Liver (tissue), 9 donors: ENCODE measurements around the gene EXOC4. TPM values are rescaled to one million over a fixed set of nuclear protein-coding genes. Genes with fewer than 3 reads are reported as not detected.
"Not testable (repeated sequence)": the region's sequence is repeated elsewhere in the genome, so short reads cannot be mapped to it uniquely, and the experiment has no call there.

Experiments used
- DNase-seq: peaks from one replicate; pipeline ENCODE4 v3.0.0-alpha.2; 2017; ENCODE audit warnings: low spot score
- H3K27ac ChIP-seq, 2 donors: one replicate each; pipeline ENCODE4 v1.7.0; 2013; ENCODE audit warnings: inconsistent platforms in 2 of 2, low read length in 2 of 2, control low read depth in 1 of 2, low read depth in 1 of 2, mild to moderate bottlenecking in 1 of 2
- H3K27me3 ChIP-seq, 4 donors: one replicate each; pipeline versions ENCODE4 v1.6.1 to v1.7.0; 2013; ENCODE audit warnings: low read length in 3 of 4, inconsistent platforms in 1 of 4, mild to moderate bottlenecking in 1 of 4, moderate library complexity in 1 of 4; ENCODE audit not compliant: control insufficient read depth in 4 of 4, insufficient read depth in 4 of 4
- H3K36me3 ChIP-seq, 4 donors: one replicate each; pipeline versions ENCODE4 v1.6.1 to v1.7.0; 2013; ENCODE audit warnings: low read length in 3 of 4, mild to moderate bottlenecking in 3 of 4, low read depth in 1 of 4, moderate library complexity in 1 of 4; ENCODE audit not compliant: control insufficient read depth in 4 of 4, insufficient read depth in 3 of 4
- H3K4me1 ChIP-seq, 4 donors: one replicate each; pipeline versions ENCODE4 v1.6.1 to v1.7.0; 2013; ENCODE audit warnings: low read length in 3 of 4, mild to moderate bottlenecking in 3 of 4, moderate library complexity in 1 of 4; ENCODE audit not compliant: control insufficient read depth in 4 of 4, insufficient read depth in 4 of 4
- H3K4me3 ChIP-seq, 3 donors: one replicate each; pipeline versions ENCODE4 v1.6.1 to v1.7.0; 2013; ENCODE audit warnings: low read length in 3 of 3, control low read depth in 1 of 3, low read depth in 1 of 3, mild to moderate bottlenecking in 1 of 3
- H3K9ac ChIP-seq, 2 donors: one replicate each; pipeline ENCODE4 v1.7.0; 2013; ENCODE audit warnings: low read length in 2 of 2, mild to moderate bottlenecking in 2 of 2, moderate library complexity in 2 of 2, control low read depth in 1 of 2, low read depth in 1 of 2
- H3K9me3 ChIP-seq, 4 donors: one replicate each; pipeline versions ENCODE4 v1.6.1 to v1.7.0; 2013; ENCODE audit warnings: low read length in 3 of 4; ENCODE audit not compliant: control insufficient read depth in 4 of 4
- EGR1 ChIP-seq, 2 donors: IDR thresholded peaks; 2 replicates each; pipeline ENCODE4 v1.6.1; 2016 to 2018; ENCODE audit warnings: antibody characterized with exemption in 2 of 2, low read depth in 2 of 2
- FOXA1 ChIP-seq: IDR thresholded peaks from 2 replicates; pipeline ENCODE4 v1.6.1; 2016; ENCODE audit warnings: antibody characterized with exemption
- FOXA2 ChIP-seq: IDR thresholded peaks from 2 replicates; pipeline ENCODE4 v1.6.1; 2016; ENCODE audit warnings: antibody characterized with exemption
- GABPA ChIP-seq, 2 donors: IDR thresholded peaks in 1 of 2; conservative IDR thresholded peaks in 1 of 2; 2 replicates each; pipeline ENCODE4 v1.6.1; 2016; ENCODE audit warnings: antibody characterized with exemption in 2 of 2, mild to moderate bottlenecking in 1 of 2, moderate library complexity in 1 of 2
- HNF4A ChIP-seq, 2 donors: conservative IDR thresholded peaks; 2 replicates each; pipeline ENCODE4 v1.6.1; 2016; ENCODE audit warnings: antibody characterized with exemption in 2 of 2, mild to moderate bottlenecking in 2 of 2
- HNF4G ChIP-seq: IDR thresholded peaks from 2 replicates; pipeline ENCODE4 v1.6.1; 2016; ENCODE audit warnings: antibody characterized with exemption
- JUND ChIP-seq, 2 donors: IDR thresholded peaks; 2 replicates each; pipeline ENCODE4 v1.6.1; 2016; ENCODE audit warnings: antibody characterized with exemption in 2 of 2
- NR2F2 ChIP-seq: IDR thresholded peaks from 2 replicates; pipeline ENCODE4 v1.6.1; 2016; ENCODE audit warnings: antibody characterized with exemption
- RAD21 ChIP-seq, 2 donors: IDR thresholded peaks; 2 replicates each; pipeline ENCODE4 v1.6.1; 2016; ENCODE audit warnings: antibody characterized with exemption in 2 of 2, mild to moderate bottlenecking in 2 of 2
- SP1 ChIP-seq: IDR thresholded peaks from 2 replicates; pipeline ENCODE4 v1.6.1; 2018; ENCODE audit warnings: antibody characterized with exemption, mild to moderate bottlenecking
- TAF1 ChIP-seq: conservative IDR thresholded peaks from 2 replicates; pipeline ENCODE4 v1.6.1; 2016; ENCODE audit warnings: antibody characterized with exemption, mild to moderate bottlenecking
- YY1 ChIP-seq: IDR thresholded peaks from 2 replicates; pipeline ENCODE4 v1.6.1; 2016; ENCODE audit warnings: antibody characterized with exemption, mild to moderate bottlenecking
- WGBS: extraction: QIAGEN DNeasy Blood & Tissue Kit; methylation state at CpG from one replicate; pipeline ENCODE4 v1.1.7; 2013; 5-methylcytosine and 5-hydroxymethylcytosine counted together
- polyA plus RNA-seq, 2 donors: library from polyadenylated mRNA; stranded (reverse) in 1 of 2; unstranded in 1 of 2; fragments of 200-250 nt in 1 of 2; fragments of >200 nt in 1 of 2; fragmentation: Nextera tagmentation in 1 of 2; extraction: Ambion mirVana in 1 of 2; gene quantifications; one replicate each; pipeline versions ENCODE4 v1.2.1 to v1.2.3, GENCODE V29; 2013 to 2015
- total RNA-seq, 2 donors: library from RNA; depleted of rRNA; stranded (reverse); fragments of >200 nt; gene quantifications; one replicate each; pipeline ENCODE4 v1.2.3, GENCODE V29; 2014
- TF ChIP-seq, protein P1 (sequence below): IDR thresholded peaks from 2 replicates; pipeline ENCODE4 v1.6.1; 2016; ENCODE audit warnings: antibody characterized with exemption
- TF ChIP-seq, protein P2 (sequence below): IDR thresholded peaks from 2 replicates; pipeline ENCODE4 v1.6.1; 2016; ENCODE audit warnings: antibody characterized with exemption
- TF ChIP-seq, protein P3 (sequence below): IDR thresholded peaks from 2 replicates; pipeline ENCODE4 v1.6.1; 2016; ENCODE audit warnings: antibody characterized with exemption, mild to moderate bottlenecking
- TF ChIP-seq, protein P4 (sequence below): fragments of 150-350 bp; IDR thresholded peaks from 2 replicates; pipeline ENCODE4 v1.5.1; 2017; ENCODE audit warnings: improper control_type of control experiment, low read depth, low read length; ENCODE audit not compliant: missing input control
- donor health status: healthy.
- donor health status: healthy.
- donor health status: healthy.
- donor health status: healthy.
- donor health status: healthy.

Gene EXOC4
- total and polyA plus RNA-seq, 4 donors: 9.5 to 55.9 (median 23.6) TPM

DNA sequence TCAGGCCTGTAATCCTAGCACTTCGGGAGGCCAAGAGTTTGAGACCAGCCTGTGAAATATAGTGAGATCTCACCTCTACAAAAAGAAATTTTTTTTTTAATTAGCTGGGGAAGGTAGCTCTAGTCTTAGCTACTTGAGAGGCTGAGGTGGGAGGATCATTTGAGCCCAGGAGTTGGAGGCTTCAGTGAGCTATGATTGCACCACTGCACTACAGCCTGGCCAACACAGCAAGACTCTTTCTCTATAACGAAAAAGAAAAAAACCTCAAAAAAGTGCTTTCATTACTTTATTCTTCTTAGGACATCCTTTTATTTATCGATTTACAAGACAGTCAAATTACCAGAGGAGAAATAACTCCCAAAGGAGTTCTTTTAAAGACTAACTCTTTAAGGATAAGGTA lies 49.4 kb upstream of the EXOC4 start:
- no peak for TF ChIP-seq GABPA (IDR thresholded peaks at IDR 0.05 in 1 of 2, conservative IDR thresholded peaks at IDR 0.05 in 1 of 2)
- no peak for TF ChIP-seq TAF1
- TF ChIP-seq, protein P1, sequence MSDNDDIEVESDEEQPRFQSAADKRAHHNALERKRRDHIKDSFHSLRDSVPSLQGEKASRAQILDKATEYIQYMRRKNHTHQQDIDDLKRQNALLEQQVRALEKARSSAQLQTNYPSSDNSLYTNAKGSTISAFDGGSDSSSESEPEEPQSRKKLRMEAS: no peak
- TF ChIP-seq NR2F2: no peak
- TF ChIP-seq, protein P2, sequence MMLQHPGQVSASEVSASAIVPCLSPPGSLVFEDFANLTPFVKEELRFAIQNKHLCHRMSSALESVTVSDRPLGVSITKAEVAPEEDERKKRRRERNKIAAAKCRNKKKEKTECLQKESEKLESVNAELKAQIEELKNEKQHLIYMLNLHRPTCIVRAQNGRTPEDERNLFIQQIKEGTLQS: no peak
- no peak for TF ChIP-seq RAD21 (IDR thresholded peaks at IDR 0.05)
- TF ChIP-seq FOXA1: no peak
- no peak for TF ChIP-seq SP1
- Histone ChIP-seq H3K27ac (no peak overlapping the region), H3K36me3 (no peaks in the 10 kb centered on the region), H3K27me3 (no peaks in the 10 kb centered on the region), H3K9ac (no peak overlapping the region), H3K4me1 (no peaks in the 10 kb centered on the region), H3K4me3 (no peak overlapping the region), H3K9me3 (no peaks in the 10 kb centered on the region)
- DNase-seq: no peak
- WGBS: 88% methylated on average over 3 of the region's 3 CpGs

DNA sequence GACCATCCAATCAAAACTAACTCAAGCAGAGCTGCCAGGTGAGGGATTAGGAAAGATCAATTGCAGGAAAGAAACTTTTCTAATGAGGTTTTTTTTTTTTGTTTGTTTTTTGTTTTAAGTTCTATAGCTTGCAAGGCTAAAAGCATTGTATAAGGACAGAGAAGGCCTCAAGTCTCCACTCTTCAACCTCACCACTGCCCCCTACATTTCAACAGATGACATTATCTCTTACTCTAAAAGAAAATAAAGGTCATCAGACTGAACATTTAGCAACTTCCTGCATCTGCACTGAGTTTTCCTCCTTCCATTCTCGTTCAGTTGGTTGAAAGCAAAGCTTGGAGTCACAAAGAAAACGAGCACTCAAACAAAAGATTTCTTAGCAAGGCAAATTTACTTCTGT lies 45.2 kb upstream of the EXOC4 start:
- no peaks in the 10 kb centered on the region for H3K27me3 ChIP-seq
- no peaks in the 10 kb centered on the region for H3K9me3 ChIP-seq
- no peaks in the 10 kb centered on the region for H3K4me1 ChIP-seq
- no peak overlapping the region for H3K9ac ChIP-seq
- TF ChIP-seq, protein P2: no peak
- TF ChIP-seq FOXA1: no peak
- TF ChIP-seq, protein P1: no peak
- TF ChIP-seq, protein P3, sequence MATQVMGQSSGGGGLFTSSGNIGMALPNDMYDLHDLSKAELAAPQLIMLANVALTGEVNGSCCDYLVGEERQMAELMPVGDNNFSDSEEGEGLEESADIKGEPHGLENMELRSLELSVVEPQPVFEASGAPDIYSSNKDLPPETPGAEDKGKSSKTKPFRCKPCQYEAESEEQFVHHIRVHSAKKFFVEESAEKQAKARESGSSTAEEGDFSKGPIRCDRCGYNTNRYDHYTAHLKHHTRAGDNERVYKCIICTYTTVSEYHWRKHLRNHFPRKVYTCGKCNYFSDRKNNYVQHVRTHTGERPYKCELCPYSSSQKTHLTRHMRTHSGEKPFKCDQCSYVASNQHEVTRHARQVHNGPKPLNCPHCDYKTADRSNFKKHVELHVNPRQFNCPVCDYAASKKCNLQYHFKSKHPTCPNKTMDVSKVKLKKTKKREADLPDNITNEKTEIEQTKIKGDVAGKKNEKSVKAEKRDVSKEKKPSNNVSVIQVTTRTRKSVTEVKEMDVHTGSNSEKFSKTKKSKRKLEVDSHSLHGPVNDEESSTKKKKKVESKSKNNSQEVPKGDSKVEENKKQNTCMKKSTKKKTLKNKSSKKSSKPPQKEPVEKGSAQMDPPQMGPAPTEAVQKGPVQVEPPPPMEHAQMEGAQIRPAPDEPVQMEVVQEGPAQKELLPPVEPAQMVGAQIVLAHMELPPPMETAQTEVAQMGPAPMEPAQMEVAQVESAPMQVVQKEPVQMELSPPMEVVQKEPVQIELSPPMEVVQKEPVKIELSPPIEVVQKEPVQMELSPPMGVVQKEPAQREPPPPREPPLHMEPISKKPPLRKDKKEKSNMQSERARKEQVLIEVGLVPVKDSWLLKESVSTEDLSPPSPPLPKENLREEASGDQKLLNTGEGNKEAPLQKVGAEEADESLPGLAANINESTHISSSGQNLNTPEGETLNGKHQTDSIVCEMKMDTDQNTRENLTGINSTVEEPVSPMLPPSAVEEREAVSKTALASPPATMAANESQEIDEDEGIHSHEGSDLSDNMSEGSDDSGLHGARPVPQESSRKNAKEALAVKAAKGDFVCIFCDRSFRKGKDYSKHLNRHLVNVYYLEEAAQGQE: no peak
- no peak for TF ChIP-seq NR2F2
- TF ChIP-seq GABPA (IDR thresholded peaks at IDR 0.05 in 1 of 2, conservative IDR thresholded peaks at IDR 0.05 in 1 of 2): no peak
- TF ChIP-seq RAD21 (IDR thresholded peaks at IDR 0.05): no peak
- no peak for TF ChIP-seq JUND (IDR thresholded peaks at IDR 0.05)
- TF ChIP-seq HNF4G: no peak
- TF ChIP-seq FOXA2: no peak
- TF ChIP-seq HNF4A (conservative IDR thresholded peaks at IDR 0.05): no peak
- TF ChIP-seq, protein P4, sequence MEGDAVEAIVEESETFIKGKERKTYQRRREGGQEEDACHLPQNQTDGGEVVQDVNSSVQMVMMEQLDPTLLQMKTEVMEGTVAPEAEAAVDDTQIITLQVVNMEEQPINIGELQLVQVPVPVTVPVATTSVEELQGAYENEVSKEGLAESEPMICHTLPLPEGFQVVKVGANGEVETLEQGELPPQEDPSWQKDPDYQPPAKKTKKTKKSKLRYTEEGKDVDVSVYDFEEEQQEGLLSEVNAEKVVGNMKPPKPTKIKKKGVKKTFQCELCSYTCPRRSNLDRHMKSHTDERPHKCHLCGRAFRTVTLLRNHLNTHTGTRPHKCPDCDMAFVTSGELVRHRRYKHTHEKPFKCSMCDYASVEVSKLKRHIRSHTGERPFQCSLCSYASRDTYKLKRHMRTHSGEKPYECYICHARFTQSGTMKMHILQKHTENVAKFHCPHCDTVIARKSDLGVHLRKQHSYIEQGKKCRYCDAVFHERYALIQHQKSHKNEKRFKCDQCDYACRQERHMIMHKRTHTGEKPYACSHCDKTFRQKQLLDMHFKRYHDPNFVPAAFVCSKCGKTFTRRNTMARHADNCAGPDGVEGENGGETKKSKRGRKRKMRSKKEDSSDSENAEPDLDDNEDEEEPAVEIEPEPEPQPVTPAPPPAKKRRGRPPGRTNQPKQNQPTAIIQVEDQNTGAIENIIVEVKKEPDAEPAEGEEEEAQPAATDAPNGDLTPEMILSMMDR: no peak
- TF ChIP-seq YY1: no peak
- no peak for TF ChIP-seq EGR1 (IDR thresholded peaks at IDR 0.05; ENCODE audit: low read depth in 2 of 2)
- no peak for TF ChIP-seq SP1
- DNase-seq: no peak
- H3K4me3 ChIP-seq: no peak overlapping the region
- WGBS: 54% methylated on average over 2 of the region's 2 CpGs
- no peak overlapping the region for H3K27ac ChIP-seq
- H3K36me3 ChIP-seq: no peaks in the 10 kb centered on the region

DNA sequence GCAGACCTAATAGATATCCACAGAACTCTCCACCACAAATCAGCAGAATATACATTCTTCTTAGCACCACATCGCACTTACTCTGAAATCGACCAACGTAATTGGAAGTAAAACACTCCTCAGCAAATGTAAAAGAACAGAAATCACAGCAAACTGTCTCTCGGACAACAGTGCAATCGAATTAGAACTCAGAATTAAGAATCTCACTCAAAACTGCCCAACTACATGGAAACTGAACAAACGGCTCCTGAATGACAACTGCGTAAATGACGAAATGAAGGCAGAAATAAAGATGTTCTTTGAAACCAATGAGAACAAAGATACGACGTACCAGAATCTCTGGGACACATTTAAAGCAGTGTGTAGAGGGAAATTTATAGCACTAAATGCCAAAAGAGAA lies 42.1 kb upstream of the EXOC4 start:
- H3K27ac ChIP-seq, H3K4me3 ChIP-seq, H3K9me3 ChIP-seq, H3K9ac ChIP-seq, DNase-seq, H3K4me1 ChIP-seq, H3K27me3 ChIP-seq, H3K36me3 ChIP-seq: not testable (repeated sequence)
- WGBS: 90% methylated on average over 10 of the region's 10 CpGs

DNA sequence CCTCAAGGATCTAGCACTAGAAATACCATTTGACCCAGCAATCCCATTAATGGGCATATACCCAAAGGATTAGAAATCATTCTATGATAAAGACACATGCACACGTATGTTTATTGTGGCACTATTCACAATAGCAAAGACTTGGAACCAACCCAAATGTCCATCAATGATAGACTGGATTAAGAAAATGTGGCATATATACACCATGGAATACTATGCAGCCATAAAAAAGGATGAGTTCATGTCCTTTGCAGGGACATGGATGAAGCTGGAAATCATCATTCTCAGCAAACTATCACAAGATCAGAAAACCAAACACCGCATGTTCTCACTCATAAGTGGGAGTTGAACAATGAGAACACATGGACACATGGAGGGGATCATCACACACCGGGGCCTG lies 39.1 kb upstream of the EXOC4 start:
- not testable (repeated sequence) for H3K27ac ChIP-seq, H3K36me3 ChIP-seq, H3K27me3 ChIP-seq, H3K9ac ChIP-seq, H3K4me3 ChIP-seq, DNase-seq, H3K9me3 ChIP-seq, H3K4me1 ChIP-seq
- WGBS: 97% methylated on average over 3 of the region's 3 CpGs
